RWPE2 (cell line): ENCODE results near the gene BSDC1.

ENCODE experiments used
- ATAC-seq: fragments of 200-7000 bp; cut with Tn5 transposase; 3 replicates; pipeline ENCODE4 v1.9.1; 2021; ENCODE audit warnings: low read depth
- DNase-seq: peaks from one replicate; pipeline ENCODE4 v3.0.0-alpha.2; 2020; ENCODE audit warnings: low spot score
- H3K27ac ChIP-seq: fragments of 450-650 bp; 2 replicates; pipeline ENCODE4 v1.5.1; 2017; ENCODE audit warnings: mild to moderate bottlenecking; ENCODE audit not compliant: poor library complexity, severe bottlenecking
- H3K27me3 ChIP-seq: fragments of 250-450 bp; sonication (Bioruptor Pico); 2 replicates; pipeline ENCODE4 v1.5.1; 2021; ENCODE audit warnings: mild to moderate bottlenecking, moderate library complexity; ENCODE audit not compliant: insufficient read depth, poor library complexity, severe bottlenecking
- H3K36me3 ChIP-seq: fragments of 250-450 bp; sonication (Bioruptor Pico); 2 replicates; pipeline ENCODE4 v1.5.1; 2020; ENCODE audit warnings: low read depth, mild to moderate bottlenecking, moderate library complexity
- H3K4me1 ChIP-seq: fragments of 250-450 bp; sonication (Bioruptor Pico); 2 replicates; pipeline ENCODE4 v1.5.1; 2021; ENCODE audit warnings: mild to moderate bottlenecking, moderate library complexity; ENCODE audit not compliant: insufficient read depth, poor library complexity, severe bottlenecking
- H3K4me3 ChIP-seq: fragments of 250-450 bp; sonication (Bioruptor Pico); 2 replicates; pipeline ENCODE4 v1.5.1; 2021; ENCODE audit warnings: mild to moderate bottlenecking, moderate library complexity; ENCODE audit not compliant: severe bottlenecking
- H3K9me3 ChIP-seq: fragments of 250-450 bp; sonication (Bioruptor Pico); 2 replicates; pipeline ENCODE4 v1.5.1; 2021; ENCODE audit warnings: mild to moderate bottlenecking, moderate library complexity; ENCODE audit not compliant: severe bottlenecking
- TF ChIP-seq, protein P1 (sequence below): fragments of 450-650 bp; IDR thresholded peaks from one replicate; pipeline ENCODE4 v1.5.1; 2017; ENCODE audit warnings: mild to moderate bottlenecking, moderate library complexity; ENCODE audit not compliant: poor library complexity, severe bottlenecking

Gene BSDC1

DNA sequence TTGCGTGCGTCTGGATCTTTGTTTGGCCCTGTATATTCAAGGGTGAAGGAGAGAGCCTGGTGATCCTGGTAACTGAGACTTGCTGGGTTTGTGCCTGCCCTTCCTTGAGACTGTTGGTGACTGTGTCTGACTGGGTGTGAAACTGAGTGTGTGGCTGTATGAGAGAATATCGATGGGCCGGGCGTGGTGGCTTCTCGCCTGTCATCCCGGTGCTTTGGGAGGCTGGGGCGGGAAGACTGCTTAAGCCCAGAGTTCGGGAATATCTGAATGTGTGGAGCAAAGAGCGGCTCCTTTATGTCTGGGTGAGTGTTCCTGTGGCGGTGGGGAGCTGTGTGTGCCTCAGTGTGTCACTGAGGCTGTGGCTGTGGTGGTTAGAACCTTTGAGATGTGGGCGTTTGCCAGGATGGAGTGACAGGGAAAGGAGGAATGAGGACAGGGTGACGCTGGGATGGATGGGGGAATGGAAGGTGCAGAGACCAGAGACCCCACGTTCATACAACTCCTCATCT lies 55.5 kb downstream of the BSDC1 start:
- no peak overlapping the region for H3K4me3 ChIP-seq
- H3K4me1 ChIP-seq = no peaks in the 10 kb centered on the region

DNA sequence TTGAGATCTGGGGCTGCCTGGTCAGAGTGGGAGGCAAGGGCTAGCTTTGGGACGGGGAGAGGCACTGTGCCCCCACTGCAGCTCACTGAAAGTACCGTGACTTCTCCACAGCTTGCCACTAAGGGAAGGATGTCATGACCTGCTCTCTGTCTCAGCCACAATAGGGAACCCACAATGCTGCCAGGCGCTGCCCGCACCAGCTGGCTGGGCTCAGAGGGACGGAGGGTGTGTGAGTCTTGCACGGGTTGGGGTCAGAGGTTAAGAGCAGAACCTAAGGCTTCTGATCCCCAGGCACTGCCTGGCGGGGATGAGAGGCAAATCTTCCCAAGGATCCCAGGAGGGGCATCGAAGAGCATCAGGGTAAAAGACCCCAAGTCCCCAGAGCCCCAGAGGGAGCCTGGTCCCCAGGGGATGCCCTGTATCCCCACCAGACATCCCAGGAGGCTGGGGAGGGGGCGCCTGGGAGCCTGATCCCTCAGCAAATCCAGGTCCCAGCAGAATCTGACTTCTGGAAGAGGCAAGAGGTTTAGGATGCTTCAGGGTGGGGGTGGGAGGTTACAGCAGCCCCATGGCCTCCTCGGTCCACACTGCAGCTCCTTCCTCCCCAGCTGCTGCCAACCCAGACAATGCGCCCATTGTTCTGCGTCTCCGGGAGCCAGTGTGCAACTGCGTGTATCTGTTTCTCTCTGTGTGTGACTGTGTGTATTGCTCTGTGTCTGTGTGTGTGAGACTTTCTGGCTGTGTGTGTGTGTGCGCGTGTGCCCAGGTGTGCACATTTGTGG lies 56.2 kb downstream of the BSDC1 start:
- no peaks in the 10 kb centered on the region for H3K9me3 ChIP-seq
- H3K27me3 ChIP-seq = no peaks in the 10 kb centered on the region
- TF ChIP-seq, protein P1, sequence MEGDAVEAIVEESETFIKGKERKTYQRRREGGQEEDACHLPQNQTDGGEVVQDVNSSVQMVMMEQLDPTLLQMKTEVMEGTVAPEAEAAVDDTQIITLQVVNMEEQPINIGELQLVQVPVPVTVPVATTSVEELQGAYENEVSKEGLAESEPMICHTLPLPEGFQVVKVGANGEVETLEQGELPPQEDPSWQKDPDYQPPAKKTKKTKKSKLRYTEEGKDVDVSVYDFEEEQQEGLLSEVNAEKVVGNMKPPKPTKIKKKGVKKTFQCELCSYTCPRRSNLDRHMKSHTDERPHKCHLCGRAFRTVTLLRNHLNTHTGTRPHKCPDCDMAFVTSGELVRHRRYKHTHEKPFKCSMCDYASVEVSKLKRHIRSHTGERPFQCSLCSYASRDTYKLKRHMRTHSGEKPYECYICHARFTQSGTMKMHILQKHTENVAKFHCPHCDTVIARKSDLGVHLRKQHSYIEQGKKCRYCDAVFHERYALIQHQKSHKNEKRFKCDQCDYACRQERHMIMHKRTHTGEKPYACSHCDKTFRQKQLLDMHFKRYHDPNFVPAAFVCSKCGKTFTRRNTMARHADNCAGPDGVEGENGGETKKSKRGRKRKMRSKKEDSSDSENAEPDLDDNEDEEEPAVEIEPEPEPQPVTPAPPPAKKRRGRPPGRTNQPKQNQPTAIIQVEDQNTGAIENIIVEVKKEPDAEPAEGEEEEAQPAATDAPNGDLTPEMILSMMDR = no peak
- DNase-seq = no peak
- no peak for ATAC-seq
- no peak overlapping the region for H3K27ac ChIP-seq
- no peaks in the 10 kb centered on the region for H3K4me1 ChIP-seq
- H3K4me3 ChIP-seq = no peak overlapping the region
- peaks cover under 1% of the 10 kb centered on the region; the same call in 1 of the 2 replicates for H3K36me3 ChIP-seq

More for the DNA sequence above, 55.5 kb downstream of the BSDC1 start:
- DNase-seq (no peak), ATAC-seq (no peak)
- TF ChIP-seq, protein P1 = no peak
- no peaks in the 10 kb centered on the region for H3K27me3 ChIP-seq
- no peaks in the 10 kb centered on the region for H3K9me3 ChIP-seq
- H3K27ac ChIP-seq = no peak overlapping the region
- no peaks in the 10 kb centered on the region for H3K36me3 ChIP-seq

DNA sequence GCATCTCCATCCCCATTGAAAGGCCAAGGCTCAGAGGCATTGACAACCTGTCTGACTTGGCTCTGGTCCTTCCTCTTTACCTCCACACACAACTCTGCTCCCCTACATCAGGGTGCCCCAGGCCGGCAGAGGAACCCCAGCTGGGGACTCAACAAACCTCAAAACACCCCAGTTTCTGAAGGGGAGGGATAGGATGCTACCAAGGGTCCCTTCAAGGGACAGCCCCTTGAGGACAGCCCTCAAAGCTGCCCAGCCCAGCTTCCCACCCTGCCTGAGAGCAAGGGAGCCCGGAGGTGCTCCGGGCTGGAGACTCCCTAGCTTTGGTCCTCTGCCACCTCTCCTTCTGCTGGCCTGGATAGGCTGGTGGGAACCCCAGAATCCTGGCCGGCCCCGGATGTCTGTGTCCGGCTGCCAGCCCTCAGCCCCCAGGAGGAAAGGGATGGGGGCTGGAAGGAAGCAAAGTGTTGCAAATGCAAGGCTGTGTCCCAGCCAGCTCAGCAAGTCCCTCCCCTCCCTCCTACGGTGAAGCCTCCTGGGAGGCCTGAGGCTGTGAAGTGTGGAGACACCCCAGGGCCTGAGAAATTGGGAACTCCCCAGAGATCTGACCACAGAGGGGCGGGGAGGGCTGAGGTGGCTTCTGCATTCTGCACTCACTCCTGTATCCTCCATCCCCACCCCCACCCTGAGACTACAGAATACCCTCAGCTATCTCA lies 57.1 kb downstream of the BSDC1 start:
- no peak for DNase-seq
- Histone ChIP-seq H3K9me3 (no peaks in the 10 kb centered on the region), H3K4me3 (no peak overlapping the region), H3K27me3 (no peaks in the 10 kb centered on the region), H3K36me3 (peaks cover 8% of the 10 kb centered on the region), H3K27ac (no peak overlapping the region), H3K4me1 (peaks cover 5% of the 10 kb centered on the region)
- TF ChIP-seq, protein P1 = no peak
- ATAC-seq = no peak

DNA sequence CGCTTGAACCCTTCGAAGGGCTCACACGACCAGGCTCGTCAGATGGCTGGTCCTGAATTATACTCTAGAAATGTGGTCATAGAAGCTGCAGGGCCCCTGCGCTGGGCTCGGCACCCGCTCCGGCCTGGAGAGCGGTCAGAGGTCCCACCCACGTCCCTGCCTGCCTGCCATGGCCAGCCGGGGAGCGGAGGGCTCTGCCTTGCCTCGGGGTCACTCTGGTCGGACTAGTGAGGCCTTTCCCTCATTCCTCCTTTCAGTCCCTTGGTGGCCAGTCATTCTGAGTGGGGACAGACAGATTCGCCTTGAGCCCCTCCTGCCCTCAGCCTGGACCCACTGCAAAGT lies 57.7 kb downstream of the BSDC1 start:
- TF ChIP-seq, protein P1 = no peak
- ATAC-seq (no peak), DNase-seq (no peak)
- Histone ChIP-seq H3K4me1 (peaks cover 5% of the 10 kb centered on the region), H3K27ac (no peak overlapping the region), H3K27me3 (no peaks in the 10 kb centered on the region), H3K9me3 (no peaks in the 10 kb centered on the region), H3K4me3 (no peak overlapping the region), H3K36me3 (peaks cover 8% of the 10 kb centered on the region)
